NCI-H1048 (cell line): ENCODE measurements around the gene PPP1CA.

Source experiments
- DNase-seq: peaks from one replicate; lab custom pipeline; 2025; lab: John Stamatoyannopoulos, UW

PPP1CA gene

GRCh38 chr11:67382276-67383136 lies 19.2 kb downstream of the PPP1CA start:
- no peak for DNase-seq

GRCh38 chr11:67381244-67381972 lies 20.2 kb downstream of the PPP1CA start:
- DNase-seq = no peak

- DNase-seq = no peak
Measured at GRCh38 chr11:67379061-67380058, 22.3 kb downstream of the PPP1CA start.

- no peak for DNase-seq
Measured at GRCh38 chr11:67378544-67378943, 23.1 kb downstream of the PPP1CA start.

- no peak for DNase-seq
Measured at GRCh38 chr11:67376873-67377808, 24.5 kb downstream of the PPP1CA start.

GRCh38 chr11:67376063-67376820 lies 25.4 kb downstream of the PPP1CA start:
- DNase-seq = no peak

GRCh38 chr11:67375320-67376055 lies 26.2 kb downstream of the PPP1CA start:
- no peak for DNase-seq

GRCh38 chr11:67374571-67375281 lies 26.9 kb downstream of the PPP1CA start:
- DNase-seq = no peak

GRCh38 chr11:67373648-67374570 lies 27.7 kb downstream of the PPP1CA start:
- DNase-seq = no peak

GRCh38 chr11:67372993-67373647 lies 28.5 kb downstream of the PPP1CA start, which contains the start of gene CLCF1:
Gene CLCF1, minus strand, starts transcription at chr11:67373598. Its CDS starts 59 bp downstream, at chr11:67373539.
- no peak for DNase-seq

GRCh38 chr11:67372321-67372992 lies 29.2 kb downstream of the PPP1CA start:
- DNase-seq = no peak

GRCh38 chr11:67371911-67372320 lies 29.7 kb downstream of the PPP1CA start:
- no peak for DNase-seq

GRCh38 chr11:67371189-67371910 lies 30.3 kb downstream of the PPP1CA start:
- DNase-seq = no peak

GRCh38 chr11:67370351-67371076 lies 31.1 kb downstream of the PPP1CA start:
- no peak for DNase-seq

- no peak for DNase-seq
Measured at GRCh38 chr11:67369801-67370284, 31.8 kb downstream of the PPP1CA start.
